Neural cell (in vitro differentiated cells): Measurements from ENCODE around the gene PDLIM3. TPM values are rescaled to one million over a fixed set of nuclear protein-coding genes. Genes with fewer than 3 reads are reported as not detected.

Experiments used
- H2AFZ ChIP-seq: fragments of 200-600, 300-800 bp; sonication (generic), shearing (Covaris generic); 2 replicates; pipeline ENCODE4 v1.6.0; 2014; ENCODE audit warnings: low read depth, mild to moderate bottlenecking, antibody characterized with exemption, low read length, moderate library complexity
- H3F3A ChIP-seq: fragments of 200-600 bp; shearing (Covaris generic); 2 replicates; pipeline ENCODE4 v1.6.1; 2016; ENCODE audit warnings: mild to moderate bottlenecking, moderate library complexity, mixed read lengths, antibody characterized with exemption, low read length; ENCODE audit not compliant: insufficient read depth, poor library complexity, severe bottlenecking
- H3K27ac ChIP-seq: fragments of 200-600, 300-800 bp; sonication (generic), shearing (Covaris generic); 2 replicates; pipeline ENCODE4 v1.5.1; 2014; ENCODE audit warnings: mild to moderate bottlenecking, low read length, moderate library complexity
- H3K27me3 ChIP-seq: fragments of 300-800, 200-600 bp; sonication (generic), shearing (Covaris generic); 2 replicates; pipeline ENCODE4 v1.6.0; 2014; ENCODE audit warnings: mild to moderate bottlenecking, low read depth, low read length, moderate library complexity; ENCODE audit not compliant: insufficient read depth
- H3K36me3 ChIP-seq: fragments of 300-800, 200-600 bp; sonication (generic), shearing (Covaris generic); 2 replicates; pipeline ENCODE4 v1.5.1; 2014; ENCODE audit warnings: mild to moderate bottlenecking, antibody characterized with exemption, low read length, moderate library complexity; ENCODE audit not compliant: insufficient read depth
- H3K4me2 ChIP-seq: fragments of 300-800, 200-600 bp; sonication (generic), shearing (Covaris generic); 2 replicates; pipeline ENCODE4 v1.6.0; 2014; ENCODE audit warnings: mild to moderate bottlenecking, low read length
- H3K4me3 ChIP-seq: fragments of 300-800, 200-600 bp; sonication (generic), shearing (Covaris generic); 2 replicates; pipeline ENCODE4 v1.5.1; 2014; ENCODE audit warnings: mild to moderate bottlenecking, low read length, moderate library complexity
- H3K79me2 ChIP-seq: fragments of 200-600 bp; shearing (Covaris generic); replicated peaks from 2 replicates; pipeline ENCODE4 v1.6.0; 2014; ENCODE audit warnings: mild to moderate bottlenecking, low read length, moderate library complexity; ENCODE audit not compliant: insufficient read depth
- H3K9ac ChIP-seq: fragments of 300-800, 200-600 bp; sonication (generic), shearing (Covaris generic); 2 replicates; pipeline ENCODE4 v1.6.1; 2016; ENCODE audit warnings: mild to moderate bottlenecking, low read length, mixed read lengths
- H3K9me2 ChIP-seq: fragments of 200-600 bp; shearing (Covaris generic); 2 replicates; pipeline ENCODE4 v1.6.1; 2016; ENCODE audit warnings: mild to moderate bottlenecking, low read length, mixed read lengths; ENCODE audit not compliant: insufficient read depth
- H3K9me3 ChIP-seq: fragments of 200-600, 300-800 bp; sonication (generic), shearing (Covaris generic); 2 replicates; pipeline ENCODE4 v1.6.1; 2016; ENCODE audit warnings: mild to moderate bottlenecking, mixed run types, low read length, moderate library complexity, mixed read lengths
- H4K20me1 ChIP-seq: fragments of 200-600 bp; shearing (Covaris generic); 2 replicates; pipeline ENCODE4 v1.6.1; 2016; ENCODE audit warnings: mild to moderate bottlenecking, mixed run types; ENCODE audit not compliant: insufficient read depth
- CTCF ChIP-seq: fragments of 450-650 bp; IDR thresholded peaks from 2 replicates; pipeline ENCODE4 v1.5.1; 2014; ENCODE audit warnings: antibody characterized with exemption, mild to moderate bottlenecking, moderate library complexity; ENCODE audit not compliant: poor library complexity, severe bottlenecking
- EP300 ChIP-seq: fragments of 450-650 bp; conservative IDR thresholded peaks from 2 replicates; pipeline ENCODE4 v1.6.1; 2014; ENCODE audit warnings: antibody characterized with exemption, mild to moderate bottlenecking, moderate library complexity; ENCODE audit not compliant: poor library complexity, severe bottlenecking
- EZH2 ChIP-seq: fragments of 200-600, 300-800 bp; shearing (Covaris generic), sonication (generic); IDR thresholded peaks from 2 replicates; pipeline ENCODE4 v1.6.1; 2014; ENCODE audit warnings: antibody characterized with exemption, low read length, borderline replicate concordance, mild to moderate bottlenecking; ENCODE audit not compliant: insufficient read depth, poor library complexity, severe bottlenecking
- MXI1 ChIP-seq: fragments of 450-650 bp; conservative IDR thresholded peaks from 2 replicates; pipeline ENCODE4 v1.6.1; 2014; ENCODE audit warnings: antibody characterized with exemption, mild to moderate bottlenecking; ENCODE audit not compliant: poor library complexity, severe bottlenecking
- POLR2AphosphoS5 ChIP-seq: IDR thresholded peaks from 2 replicates; pipeline ENCODE4 v1.6.1; 2012
- RAD21 ChIP-seq: fragments of 450-650 bp; conservative IDR thresholded peaks from 2 replicates; pipeline ENCODE4 v1.6.1; 2014; ENCODE audit warnings: antibody characterized with exemption, mild to moderate bottlenecking, moderate library complexity
- SMC3 ChIP-seq: fragments of 450-650 bp; conservative IDR thresholded peaks from 2 replicates; pipeline ENCODE4 v1.6.1; 2014; ENCODE audit warnings: antibody characterized with exemption, mild to moderate bottlenecking, moderate library complexity; ENCODE audit not compliant: poor library complexity
- TAF1 ChIP-seq: IDR thresholded peaks from 2 replicates; pipeline ENCODE4 v1.6.1; 2012; ENCODE audit warnings: low read depth
- polyA plus RNA-seq: library from polyadenylated mRNA; depleted of rRNA; stranded (reverse); fragments of >200 nt; gene quantifications from 2 replicates; pipeline ENCODE4 v1.2.3, GENCODE V29; 2014
- TF ChIP-seq, protein P1 (sequence below): IDR thresholded peaks from 2 replicates; pipeline ENCODE4 v1.6.1; 2012; ENCODE audit warnings: borderline replicate concordance

The PDLIM3 gene
- polyA plus RNA-seq, 1 donor from 2014 or later: 1.8 TPM

GRCh38 chr4:185562531-185562930 lies 27.2 kb upstream of the PDLIM3 start:
- Histone ChIP-seq H2AFZ (no peak overlapping the region), H3K79me2 (no peaks in the 10 kb centered on the region), H3K9me3 (peaks cover 2% of the 10 kb centered on the region), H3K9me2 (no peaks in the 10 kb centered on the region), H3F3A (no peaks in the 10 kb centered on the region), H3K4me3 (no peak overlapping the region), H3K9ac (no peak overlapping the region), H3K27me3 (no peaks in the 10 kb centered on the region), H3K27ac (no peak overlapping the region), H3K4me2 (no peak overlapping the region), H3K36me3 (no peaks in the 10 kb centered on the region), H4K20me1 (no peaks in the 10 kb centered on the region)
- TF ChIP-seq CTCF: no peak
- TF ChIP-seq POLR2AphosphoS5: no peak
- TF ChIP-seq EZH2: no peak
- TF ChIP-seq TAF1: no peak
- TF ChIP-seq SMC3: no peak
- TF ChIP-seq, protein P1, sequence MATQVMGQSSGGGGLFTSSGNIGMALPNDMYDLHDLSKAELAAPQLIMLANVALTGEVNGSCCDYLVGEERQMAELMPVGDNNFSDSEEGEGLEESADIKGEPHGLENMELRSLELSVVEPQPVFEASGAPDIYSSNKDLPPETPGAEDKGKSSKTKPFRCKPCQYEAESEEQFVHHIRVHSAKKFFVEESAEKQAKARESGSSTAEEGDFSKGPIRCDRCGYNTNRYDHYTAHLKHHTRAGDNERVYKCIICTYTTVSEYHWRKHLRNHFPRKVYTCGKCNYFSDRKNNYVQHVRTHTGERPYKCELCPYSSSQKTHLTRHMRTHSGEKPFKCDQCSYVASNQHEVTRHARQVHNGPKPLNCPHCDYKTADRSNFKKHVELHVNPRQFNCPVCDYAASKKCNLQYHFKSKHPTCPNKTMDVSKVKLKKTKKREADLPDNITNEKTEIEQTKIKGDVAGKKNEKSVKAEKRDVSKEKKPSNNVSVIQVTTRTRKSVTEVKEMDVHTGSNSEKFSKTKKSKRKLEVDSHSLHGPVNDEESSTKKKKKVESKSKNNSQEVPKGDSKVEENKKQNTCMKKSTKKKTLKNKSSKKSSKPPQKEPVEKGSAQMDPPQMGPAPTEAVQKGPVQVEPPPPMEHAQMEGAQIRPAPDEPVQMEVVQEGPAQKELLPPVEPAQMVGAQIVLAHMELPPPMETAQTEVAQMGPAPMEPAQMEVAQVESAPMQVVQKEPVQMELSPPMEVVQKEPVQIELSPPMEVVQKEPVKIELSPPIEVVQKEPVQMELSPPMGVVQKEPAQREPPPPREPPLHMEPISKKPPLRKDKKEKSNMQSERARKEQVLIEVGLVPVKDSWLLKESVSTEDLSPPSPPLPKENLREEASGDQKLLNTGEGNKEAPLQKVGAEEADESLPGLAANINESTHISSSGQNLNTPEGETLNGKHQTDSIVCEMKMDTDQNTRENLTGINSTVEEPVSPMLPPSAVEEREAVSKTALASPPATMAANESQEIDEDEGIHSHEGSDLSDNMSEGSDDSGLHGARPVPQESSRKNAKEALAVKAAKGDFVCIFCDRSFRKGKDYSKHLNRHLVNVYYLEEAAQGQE: no peak
- TF ChIP-seq RAD21: no peak
- TF ChIP-seq EP300: no peak
- TF ChIP-seq MXI1: no peak

- H2AFZ ChIP-seq: no peak overlapping the region
- H3K9me3 ChIP-seq: peaks cover 2% of the 10 kb centered on the region
- no peak overlapping the region for H3K4me2 ChIP-seq
- H3K9ac ChIP-seq: no peak overlapping the region
- H3K27me3 ChIP-seq: no peaks in the 10 kb centered on the region
- no peak overlapping the region for H3K27ac ChIP-seq
- H3K4me3 ChIP-seq: no peak overlapping the region
- TF ChIP-seq SMC3 (no peak), TAF1 (no peak), RAD21 (no peak), EP300 (no peak), POLR2AphosphoS5 (no peak), CTCF (no peak), EZH2 (no peak), MXI1 (no peak)
- TF ChIP-seq, protein P1: no peak
- no peaks in the 10 kb centered on the region for H3K79me2 ChIP-seq
- no peaks in the 10 kb centered on the region for H3K9me2 ChIP-seq
- H3F3A ChIP-seq: no peaks in the 10 kb centered on the region
- H4K20me1 ChIP-seq: no peaks in the 10 kb centered on the region
- no peaks in the 10 kb centered on the region for H3K36me3 ChIP-seq
These were observed 25.0 kb upstream of the PDLIM3 start for GRCh38 chr4:185560316-185560715.
